Stimulated activated naive CD4-positive, alpha-beta T cell treated with Interleukin-2 at 50 U/mL for 16 hours (primary cell): ENCODE measurements around the gene BRPF1.

ENCODE experiments used
- DNase-seq: peaks from one replicate; lab custom pipeline; 2025; lab: John Stamatoyannopoulos, UW

Gene BRPF1

DNA sequence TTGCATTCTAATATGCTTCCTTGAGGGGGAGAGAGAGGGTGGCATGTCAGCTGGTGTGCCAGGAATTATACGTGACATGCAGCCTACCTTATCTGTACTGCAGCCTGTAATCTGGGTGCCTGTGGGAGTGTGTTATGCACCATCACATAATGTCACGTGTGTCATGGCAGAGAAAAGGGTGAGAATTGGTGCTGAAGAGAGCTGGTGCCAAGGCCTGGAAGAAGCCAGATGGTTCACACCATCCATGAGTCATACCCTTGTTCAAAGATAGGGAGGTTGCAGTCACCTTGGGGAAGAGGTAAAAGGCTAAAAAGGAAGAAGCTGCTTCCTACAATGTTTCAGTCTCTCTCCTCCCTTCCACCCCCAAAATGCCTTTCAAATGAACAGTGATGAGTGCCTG lies 5.3 kb downstream of the BRPF1 start:
- DNase-seq, result no peak

- DNase-seq, result no peak
These were observed 7.6 kb downstream of the BRPF1 start for GRCh38 chr3:9739181-9739580.

- no peak for DNase-seq
These were observed 11.0 kb downstream of the BRPF1 start for GRCh38 chr3:9742560-9742959.

GRCh38 chr3:9743548-9743947 lies 12.0 kb downstream of the BRPF1 start:
- DNase-seq, result no peak

GRCh38 chr3:9744162-9744561 lies 12.6 kb downstream of the BRPF1 start:
- DNase-seq, result no peak

DNA sequence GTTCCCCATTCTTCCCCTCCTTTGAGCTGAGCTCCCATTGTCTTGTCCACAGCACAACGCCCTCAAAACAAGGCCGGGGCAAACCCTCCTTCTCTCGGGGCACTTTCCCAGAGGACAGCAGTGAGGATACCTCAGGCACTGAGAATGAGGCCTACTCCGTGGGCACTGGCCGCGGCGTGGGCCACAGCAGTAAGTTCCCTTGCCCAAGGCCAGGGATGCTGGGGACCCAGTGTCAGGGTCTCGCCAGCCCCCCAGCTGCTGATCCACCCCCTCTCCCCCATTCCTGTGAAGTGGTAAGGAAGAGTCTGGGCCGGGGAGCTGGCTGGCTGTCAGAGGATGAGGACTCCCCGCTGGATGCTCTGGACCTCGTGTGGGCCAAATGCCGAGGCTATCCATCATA lies 14.0 kb downstream of the BRPF1 start:
- DNase-seq, result no peak

DNA sequence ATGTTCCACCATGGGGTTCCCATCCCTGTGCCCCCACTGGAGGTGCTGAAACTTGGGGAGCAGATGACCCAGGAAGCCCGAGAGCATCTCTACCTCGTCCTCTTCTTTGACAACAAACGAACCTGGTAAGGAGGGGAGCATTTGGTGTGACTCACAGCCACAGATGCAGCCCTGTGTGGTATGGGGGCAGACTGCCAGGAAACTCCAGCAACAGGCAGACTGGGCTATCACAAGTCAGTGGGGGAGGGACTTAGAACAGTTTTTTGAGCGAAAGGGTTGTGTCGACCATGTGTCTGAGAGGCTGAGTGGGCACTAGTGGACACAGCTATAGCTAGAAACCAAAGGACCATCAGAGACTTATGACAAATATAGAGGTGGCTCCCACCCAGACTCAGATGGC lies 14.8 kb downstream of the BRPF1 start:
- no peak for DNase-seq

DNA sequence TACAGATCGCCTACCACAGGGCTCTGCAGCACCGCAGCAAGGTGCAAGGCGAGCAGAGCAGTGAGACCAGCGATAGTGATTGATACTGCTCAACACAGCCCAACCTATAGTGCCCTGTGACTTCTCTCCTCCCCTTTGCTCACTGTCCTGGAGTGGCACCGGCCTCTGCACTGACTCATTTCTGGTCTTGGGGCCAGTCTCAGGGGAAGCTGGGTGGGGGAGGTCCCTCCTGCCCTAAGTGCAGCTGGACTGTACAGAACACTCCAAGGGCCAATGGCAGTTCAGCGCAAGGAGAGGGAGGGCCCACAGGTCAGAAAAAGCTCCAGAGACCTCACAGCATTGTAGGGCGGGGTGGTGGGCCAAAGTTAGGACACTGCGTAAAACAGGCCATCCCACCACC lies 15.7 kb downstream of the BRPF1 start:
- no peak for DNase-seq

DNA sequence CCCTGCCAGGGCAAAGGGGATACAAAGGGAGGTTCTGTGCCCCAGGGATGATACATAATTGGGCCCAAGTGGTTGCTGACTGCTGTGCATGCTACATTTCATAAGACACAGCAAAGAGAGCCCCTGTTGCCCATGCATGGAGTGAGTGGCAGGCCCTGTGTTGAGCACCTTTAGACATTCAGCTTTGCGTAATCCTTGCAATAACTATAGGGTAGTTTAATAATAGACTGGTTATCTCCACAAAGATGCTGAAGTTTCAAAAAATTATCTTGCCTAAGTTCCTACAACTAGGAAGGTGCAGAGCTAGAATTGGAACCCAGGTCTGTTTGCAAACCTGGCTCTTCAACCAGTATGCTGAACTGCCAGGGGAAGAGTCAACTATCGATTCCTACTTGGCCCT lies 16.5 kb downstream of the BRPF1 start:
- DNase-seq, result no peak

- no peak for DNase-seq
These were observed 17.7 kb downstream of the BRPF1 start for GRCh38 chr3:9749296-9749644.

- DNase-seq, result peak; percentile 97
These were observed 18.4 kb downstream of the BRPF1 start, which contains the start of gene OGG1 for GRCh38 chr3:9749645-9750555. TSS of gene OGG1 (plus strand) at chr3:9749952. CDS start at chr3:9750287, 335 bp downstream.

GRCh38 chr3:9750556-9751411 lies 19.2 kb downstream of the BRPF1 start:
- no peak for DNase-seq

- DNase-seq, result no peak
These were observed 23.1 kb downstream of the BRPF1 start for GRCh38 chr3:9754678-9755077.

DNA sequence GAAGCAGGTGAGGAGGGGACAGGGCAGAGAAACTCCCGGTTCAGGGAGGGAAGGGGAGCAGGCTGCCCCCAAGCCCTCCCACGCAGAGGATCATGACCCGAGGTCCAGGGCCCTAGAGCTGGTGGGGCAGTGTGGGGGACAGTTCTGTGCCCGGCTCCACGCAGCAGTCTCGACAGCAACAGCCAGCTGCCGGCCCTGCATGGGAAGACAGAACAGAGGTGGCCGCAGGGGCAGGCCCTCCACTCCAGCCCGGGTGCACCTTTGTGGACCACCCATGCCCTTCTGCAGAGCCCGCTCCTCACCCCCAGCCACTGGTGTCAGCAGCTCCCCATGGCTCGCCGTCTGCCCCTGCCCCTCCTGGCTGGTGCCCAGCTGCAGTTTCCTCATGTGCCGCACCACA lies 25.9 kb downstream of the BRPF1 start:
- no peak for DNase-seq

DNA sequence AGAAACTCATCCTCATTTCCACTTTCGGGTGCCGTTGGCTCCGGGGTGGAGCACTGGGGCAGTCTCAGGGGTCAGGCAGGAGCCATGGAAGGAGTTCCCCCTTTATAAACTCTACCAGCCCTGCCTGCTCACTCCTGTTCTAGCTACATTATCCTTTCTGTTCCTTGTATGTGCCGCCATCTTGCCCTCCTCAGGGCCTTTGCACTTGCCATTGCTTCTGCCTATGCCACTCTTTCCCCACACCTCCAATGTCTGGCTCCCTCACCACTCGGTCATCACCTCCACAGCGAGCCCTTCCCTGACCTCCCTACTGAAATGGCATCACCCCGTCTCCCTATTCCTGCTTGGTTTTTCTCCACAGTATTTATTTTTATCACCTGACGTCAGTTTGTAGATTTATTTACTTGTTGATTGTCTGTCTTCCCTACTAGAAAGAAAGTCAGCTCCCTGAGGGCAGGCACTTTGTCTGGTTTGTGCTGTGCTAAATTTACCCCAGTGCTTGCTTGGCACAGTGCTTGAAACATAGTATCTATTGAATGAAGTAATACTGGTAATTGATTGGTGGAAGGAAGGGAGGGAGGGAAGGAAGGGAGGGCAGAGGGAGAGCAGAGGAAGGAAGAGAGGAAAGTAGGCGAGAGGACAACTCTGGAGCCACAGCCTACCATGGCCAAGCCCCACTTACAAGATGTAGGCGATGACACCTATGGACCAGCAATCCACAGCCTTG lies 29.4 kb downstream of the BRPF1 start:
- DNase-seq, result no peak

DNA sequence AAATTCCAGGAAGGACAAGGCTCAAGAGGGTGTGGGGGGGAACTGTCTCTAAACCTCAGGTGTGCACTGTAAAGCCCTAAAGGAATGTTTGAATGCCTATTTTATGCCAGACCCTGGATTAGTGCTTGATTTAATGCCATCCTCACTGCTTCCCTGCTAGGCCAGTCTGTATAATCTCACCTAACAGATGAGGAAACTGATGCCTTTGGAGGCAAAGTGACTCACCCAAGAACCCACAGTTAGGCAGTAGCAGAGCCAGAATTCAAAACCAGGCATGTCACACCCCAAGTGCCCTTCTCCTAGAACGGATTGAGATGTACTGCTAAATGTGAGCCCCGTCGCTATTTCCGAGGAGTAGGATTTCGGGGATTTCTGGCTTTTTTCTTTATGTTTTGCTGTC lies 30.4 kb downstream of the BRPF1 start:
- DNase-seq, result no peak

GRCh38 chr3:9762871-9763270 lies 31.3 kb downstream of the BRPF1 start:
- no peak for DNase-seq

GRCh38 chr3:9765865-9766264 lies 34.3 kb downstream of the BRPF1 start:
- DNase-seq, result no peak

- DNase-seq, result no peak
These were observed 35.9 kb downstream of the BRPF1 start for GRCh38 chr3:9767418-9767817.

DNA sequence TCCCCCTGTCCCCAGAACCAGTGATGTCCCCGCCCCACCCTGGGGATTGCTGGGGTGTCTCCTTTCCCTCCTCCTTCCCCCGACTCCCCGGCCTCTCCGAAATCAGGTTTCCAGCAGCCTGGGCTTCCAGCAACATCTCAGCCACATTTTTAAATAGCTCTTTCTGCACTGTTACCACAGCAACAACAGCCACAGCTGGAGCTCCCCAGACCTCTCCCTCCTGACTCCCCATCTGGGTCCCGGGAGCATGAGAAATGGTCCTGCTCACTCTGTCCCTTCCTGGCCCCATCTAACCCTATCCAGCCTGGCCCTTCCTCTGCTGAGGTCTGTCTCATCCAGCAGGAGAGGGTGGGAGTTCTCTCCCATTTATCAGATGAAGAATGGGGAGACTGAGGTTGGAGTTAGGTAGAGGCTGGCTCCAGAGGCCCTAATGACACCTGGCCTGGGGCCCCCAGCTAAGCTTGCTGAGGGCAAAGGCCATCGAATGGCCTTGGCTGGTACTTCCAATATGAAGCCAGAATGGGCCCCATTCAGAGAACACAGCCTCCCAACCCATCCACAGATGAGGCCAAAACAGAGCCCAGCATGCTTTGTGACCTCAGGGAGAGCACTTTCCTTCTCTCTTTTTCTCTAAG lies 36.7 kb downstream of the BRPF1 start:
- no peak for DNase-seq

- DNase-seq, result no peak
These were observed 37.5 kb downstream of the BRPF1 start for GRCh38 chr3:9769012-9769411.
